C4-2B (cell line): ENCODE data around the gene NLRP12.

Source experiments
- CTCF ChIP-seq: fragments of 450-650 bp; conservative IDR thresholded peaks from 2 replicates; pipeline ENCODE4 v1.5.1; 2017; ENCODE audit warnings: mild to moderate bottlenecking
- ZFX ChIP-seq: fragments of 450-650 bp; IDR thresholded peaks from 2 replicates; pipeline ENCODE4 v1.6.1; 2017

- TF ChIP-seq CTCF = no peak
- TF ChIP-seq ZFX = no peak
Observed at GRCh38 chr19:53853707-53854106, 29.6 kb upstream of the NLRP12 start.
